GM21825 (cell line): Measurements from ENCODE around the gene SLAIN2.
"Not testable (repeated sequence)": the region's sequence is repeated elsewhere in the genome, so short reads cannot be mapped to it uniquely, and the experiment has no call there.

Source experiments
- ATAC-seq: cut with Tn5 transposase; IDR thresholded peaks from one replicate; pipeline ENCODE4 v1.9.1; 2021; ENCODE audit warnings: mild to moderate bottlenecking, moderate library complexity; ENCODE audit not compliant: unreplicated experiment

SLAIN2 gene

GRCh38 chr4:48431401-48431800, 90.1 kb downstream of the SLAIN2 start:
- no peak for ATAC-seq

GRCh38 chr4:48432017-48432416, 90.7 kb downstream of the SLAIN2 start:
- ATAC-seq, result no peak

DNA sequence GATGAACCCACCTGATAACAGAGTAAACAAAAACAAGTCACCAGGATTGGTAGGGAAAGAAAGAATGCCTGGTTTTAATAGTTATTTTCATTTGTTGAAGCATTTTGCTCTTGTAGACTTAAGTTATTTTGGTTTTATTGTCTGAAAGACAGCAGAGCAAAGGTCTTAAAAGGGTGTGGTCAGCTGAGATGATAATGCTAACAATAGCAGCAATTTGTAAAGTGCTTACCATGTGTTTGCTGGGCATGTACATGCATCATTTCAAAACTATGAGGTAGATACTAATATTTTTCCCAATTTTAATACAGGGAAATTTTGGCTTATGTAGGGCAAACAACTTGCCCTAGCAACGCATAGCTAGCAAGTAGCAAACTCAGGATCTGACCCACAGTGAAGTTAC, 95.0 kb downstream of the SLAIN2 start:
- no peak for ATAC-seq

GRCh38 chr4:48439988-48440387, 98.7 kb downstream of the SLAIN2 start:
- ATAC-seq, result no peak

GRCh38 chr4:48440914-48441313, 99.6 kb downstream of the SLAIN2 start:
- not testable (repeated sequence) for ATAC-seq

- ATAC-seq, result no peak
These were observed 104.4 kb downstream of the SLAIN2 start for GRCh38 chr4:48445704-48446103.

- ATAC-seq, result no peak
These were observed 105.3 kb downstream of the SLAIN2 start for GRCh38 chr4:48446642-48447041.

- no peak for ATAC-seq
These were observed 107.8 kb downstream of the SLAIN2 start for GRCh38 chr4:48449151-48449550.

- ATAC-seq, result no peak
These were observed 109.4 kb downstream of the SLAIN2 start for GRCh38 chr4:48450740-48451139.

DNA sequence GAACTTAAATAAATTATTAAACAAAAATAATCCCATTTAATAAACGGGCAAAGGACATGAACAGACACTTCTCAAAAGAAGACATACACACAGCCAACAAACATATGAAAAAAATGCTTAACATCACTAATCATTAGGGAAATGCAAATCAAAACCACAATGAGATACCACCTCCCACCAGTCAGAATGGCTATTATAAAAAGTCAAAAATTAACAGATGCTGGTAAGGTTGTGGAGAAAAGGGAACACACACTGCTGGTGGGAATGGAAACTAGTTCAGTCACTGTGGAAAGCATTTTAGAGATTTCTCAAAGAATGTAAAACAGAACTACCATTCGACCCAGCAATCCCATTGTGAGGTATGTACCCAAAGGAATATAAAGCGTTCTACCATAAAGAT, 110.3 kb downstream of the SLAIN2 start:
- ATAC-seq, result not testable (repeated sequence)

GRCh38 chr4:48454591-48454990, 113.3 kb downstream of the SLAIN2 start:
- ATAC-seq, result no peak

GRCh38 chr4:48461000-48461399, 119.7 kb downstream of the SLAIN2 start:
- ATAC-seq, result no peak

- no peak for ATAC-seq
These were observed 121.0 kb downstream of the SLAIN2 start for GRCh38 chr4:48462363-48462762.

- ATAC-seq, result no peak
These were observed 126.1 kb downstream of the SLAIN2 start for GRCh38 chr4:48467442-48467841.

- ATAC-seq, result no peak
These were observed 126.6 kb downstream of the SLAIN2 start for GRCh38 chr4:48467891-48468290.

- no peak for ATAC-seq
These were observed 128.8 kb downstream of the SLAIN2 start for GRCh38 chr4:48470137-48470536.

GRCh38 chr4:48470570-48470969, 129.2 kb downstream of the SLAIN2 start:
- no peak for ATAC-seq

GRCh38 chr4:48472794-48473193, 131.5 kb downstream of the SLAIN2 start:
- no peak for ATAC-seq

GRCh38 chr4:48475770-48476169, 134.4 kb downstream of the SLAIN2 start:
- ATAC-seq, result no peak
